ENCODE data around the gene UBA7. TPM values are rescaled to one million over a fixed set of nuclear protein-coding genes. Genes with fewer than 3 reads are reported as not detected.
A peak's percentile ranks its signal among the peaks of the same experiment; 100 is the strongest.

Gene UBA7
- polyA plus RNA-seq, 1 donor: 18.3 TPM

DNA sequence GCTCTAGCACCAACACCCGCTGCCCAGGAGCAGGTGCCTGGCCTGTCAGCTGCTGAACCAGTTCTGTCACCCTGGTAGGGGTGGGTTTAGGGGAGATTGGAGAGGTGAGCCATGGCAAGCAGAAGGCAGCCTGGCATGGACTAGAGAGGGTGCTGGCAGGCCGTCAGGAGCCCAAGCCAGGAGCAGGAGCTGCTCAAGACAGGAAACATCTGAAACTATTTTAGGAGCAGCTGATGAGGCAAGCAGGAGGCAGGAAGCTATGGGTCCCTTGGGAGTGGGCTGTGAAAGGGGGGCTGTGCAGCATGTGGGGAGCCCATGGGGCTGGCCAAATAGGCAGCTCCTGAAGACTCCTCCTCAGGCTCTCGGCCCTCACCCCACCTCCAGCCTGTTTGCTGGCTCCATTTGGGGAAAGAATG, 8.4 kb downstream of the UBA7 start:
- DNase-seq (ENCODE audit: low read depth): peak; percentile 89

- no peak for DNase-seq (ENCODE audit: low read depth)
Observed at GRCh38 chr3:49804141-49805041, 9.4 kb downstream of the UBA7 start.

DNA sequence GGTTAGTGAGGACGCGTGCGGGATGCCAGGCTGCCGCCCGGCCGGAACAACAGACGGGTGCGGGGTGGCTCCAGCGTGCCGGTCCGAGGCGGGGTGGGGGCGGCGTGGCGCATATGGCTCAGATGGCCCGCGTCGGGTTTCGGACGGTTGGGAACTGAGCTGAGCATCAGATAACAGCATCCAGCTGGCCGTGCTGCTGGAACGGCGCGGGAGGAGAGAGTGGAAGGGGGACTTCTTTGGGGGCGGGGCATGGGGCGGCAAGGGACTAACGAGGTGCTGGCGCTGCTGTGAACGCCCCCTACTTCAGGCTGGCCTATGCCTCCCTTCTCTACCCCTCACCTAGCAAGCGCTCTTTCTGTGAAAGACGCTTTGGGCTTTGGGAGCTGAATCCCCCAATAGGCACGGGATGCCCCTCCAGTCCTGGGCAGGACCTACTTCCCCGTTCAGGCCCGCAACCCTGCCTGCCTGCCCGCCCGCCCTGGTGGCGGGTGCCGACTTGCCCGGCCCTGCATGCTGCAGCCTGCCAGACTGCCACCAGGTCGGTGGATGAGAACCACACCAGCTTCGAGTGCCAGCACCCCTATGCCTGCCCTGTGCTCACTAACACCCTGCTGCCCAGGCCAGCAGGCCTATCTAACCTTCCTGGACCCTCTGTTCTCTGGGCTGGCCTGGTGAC, 10.2 kb downstream of the UBA7 start:
- no peak for DNase-seq (ENCODE audit: low read depth)

DNA sequence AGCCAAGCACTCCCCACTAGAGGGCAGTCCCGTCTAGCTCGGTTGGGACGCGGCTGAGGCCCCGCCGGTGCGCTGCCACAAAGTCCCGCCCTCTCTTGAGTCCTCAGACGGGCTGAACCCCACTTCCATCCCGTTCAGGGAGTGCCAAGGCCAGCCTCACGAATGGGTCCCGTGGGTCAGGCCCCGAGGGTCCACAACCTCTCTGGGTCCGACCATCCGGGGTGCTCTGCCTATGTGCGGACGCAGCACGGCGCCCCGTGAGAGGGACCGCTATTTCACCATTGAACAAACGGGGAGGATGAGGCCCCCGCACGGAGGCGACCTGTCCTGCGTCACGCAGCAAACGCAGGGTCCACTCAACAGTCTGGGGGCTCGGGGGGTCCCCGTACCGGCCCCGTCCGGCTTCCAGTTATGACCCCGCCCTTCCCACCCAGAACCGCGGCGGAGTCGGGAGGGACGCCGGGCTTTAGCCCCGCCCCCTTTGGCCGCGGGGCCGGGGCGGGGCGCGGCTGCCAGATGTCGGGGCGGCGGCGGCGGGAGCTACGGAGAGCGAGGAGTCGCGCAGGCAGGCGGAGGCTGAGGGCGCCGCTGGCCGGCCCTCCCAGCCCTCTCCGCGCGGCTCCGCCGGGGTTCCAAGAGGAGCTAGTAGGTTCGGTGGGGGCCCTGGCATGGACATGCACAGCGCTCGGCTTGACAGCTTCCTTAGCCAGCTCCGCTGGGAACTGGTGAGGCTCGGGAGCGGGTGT, 10.9 kb downstream of the UBA7 start, which contains the start of gene INKA1:
INKA1 (plus strand) TSS at position 543 of the 746 bp plus-strand sequence; CDS start at position 675, 132 bp downstream.
- DNase-seq (ENCODE audit: low read depth): peak; percentile 62

DNA sequence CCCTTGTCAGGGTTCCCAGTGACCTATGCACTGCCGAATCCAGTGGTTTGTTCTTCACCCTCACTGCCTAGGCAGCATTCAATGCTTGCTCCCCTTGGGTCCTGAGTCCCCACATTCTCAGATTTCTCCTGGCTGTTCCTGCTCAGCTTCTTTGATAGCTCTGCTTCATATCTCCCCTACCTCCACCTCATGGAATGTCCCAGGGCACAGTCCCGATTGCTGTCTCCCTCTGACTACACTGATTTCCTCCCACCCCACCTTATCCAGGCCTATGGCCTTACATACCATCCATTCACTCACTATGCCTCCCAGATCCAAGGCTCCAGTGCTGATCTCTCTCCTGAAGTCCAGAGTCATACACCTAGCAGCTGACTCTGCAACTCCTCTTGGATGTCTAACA, 12.6 kb downstream of the UBA7 start:
- no peak for DNase-seq (ENCODE audit: low read depth)

DNA sequence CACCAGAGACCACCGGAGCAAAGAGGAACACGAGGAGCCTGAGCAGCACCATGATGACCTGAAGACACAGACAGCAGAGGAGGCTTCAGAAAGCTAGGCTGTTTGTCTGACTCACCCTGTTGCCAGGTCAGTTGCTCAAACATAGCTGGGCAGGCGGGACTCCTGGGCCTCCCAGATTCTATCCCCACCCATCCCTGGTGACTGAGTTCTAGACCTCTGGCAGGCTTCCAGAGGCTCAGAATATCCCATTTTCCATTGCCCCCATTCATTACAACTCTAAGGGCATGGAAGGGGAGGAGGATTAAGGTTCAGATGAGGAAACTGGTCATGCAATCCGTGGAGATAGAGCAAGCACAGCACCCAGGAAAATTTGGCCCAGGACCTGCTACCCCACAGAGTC, 14.0 kb downstream of the UBA7 start, which contains the start of gene CDHR4:
CDHR4 (minus strand) TSS at position 113 of the 400 bp plus-strand sequence; CDS start at position 52, 61 bp downstream.
- no peak for DNase-seq (ENCODE audit: low read depth)

DNA sequence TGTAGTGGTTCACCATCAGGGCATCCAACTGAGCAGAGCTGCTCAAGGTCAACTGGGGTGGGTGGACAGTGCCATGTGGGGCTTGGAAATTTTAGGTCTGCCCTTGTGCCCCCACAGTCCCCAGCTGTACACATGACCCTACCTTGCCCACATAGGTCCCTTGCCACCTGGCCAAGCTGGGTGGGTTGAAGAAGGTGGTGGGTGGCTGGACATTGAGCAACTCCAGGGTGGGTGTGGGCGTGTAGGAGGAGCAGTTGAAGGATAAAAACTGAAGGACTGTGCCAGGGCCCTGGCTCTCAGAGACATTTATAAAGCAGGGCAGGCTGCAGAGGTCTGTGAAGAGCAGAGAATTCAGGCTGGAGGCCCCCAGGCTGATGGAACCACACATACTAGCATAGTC, 14.6 kb downstream of the UBA7 start:
- no peak for DNase-seq (ENCODE audit: low read depth)

DNA sequence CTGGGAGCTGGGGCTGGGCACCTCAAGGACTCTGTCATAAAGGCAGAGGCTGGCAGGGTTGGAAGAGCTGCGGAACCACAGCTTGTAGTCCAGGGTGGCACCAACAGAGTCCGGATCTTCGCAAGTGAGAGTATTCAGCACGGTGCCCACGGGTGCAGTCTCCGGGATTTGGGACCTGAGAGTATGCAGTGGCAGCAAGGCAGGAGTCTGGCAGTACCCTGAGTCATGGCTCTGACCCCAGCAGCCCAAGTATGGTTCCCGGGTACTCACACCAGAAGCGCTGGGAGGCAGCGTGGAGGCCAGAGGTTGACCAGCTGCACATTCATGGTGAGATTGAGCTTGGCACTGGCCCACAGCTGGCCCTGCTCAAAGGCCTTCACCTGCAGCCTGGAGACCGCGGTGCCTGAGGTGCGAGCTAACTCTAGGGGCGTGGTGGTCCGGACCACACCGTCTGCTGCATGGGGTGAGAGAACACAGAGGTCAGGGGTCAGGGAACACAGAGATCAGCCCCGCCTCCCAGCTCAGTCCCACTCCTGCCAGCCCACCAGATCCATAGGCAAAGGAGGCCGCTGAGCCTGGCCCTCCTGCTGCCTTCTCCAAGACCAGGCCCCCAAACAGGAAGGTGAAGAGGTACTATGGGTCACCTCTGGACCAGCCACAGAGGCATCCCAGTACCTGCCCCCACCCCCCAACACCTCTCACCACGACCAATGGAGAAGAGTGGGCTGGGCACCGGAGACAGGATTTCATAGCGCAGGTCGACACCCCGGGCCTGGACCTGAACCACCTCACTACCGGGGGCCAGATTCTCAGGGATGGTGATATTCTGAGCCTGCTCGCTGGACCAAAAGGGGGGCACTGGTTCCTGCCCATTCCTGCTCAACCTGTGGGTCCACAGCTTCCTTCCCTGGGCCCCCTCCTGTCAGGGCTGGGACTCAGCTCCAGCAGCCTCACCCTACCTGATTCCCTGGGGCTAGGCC, 18.5 kb downstream of the UBA7 start:
- DNase-seq (ENCODE audit: low read depth): no peak

GRCh38 chr3:49794431-49794830, 19.3 kb downstream of the UBA7 start:
- DNase-seq (ENCODE audit: low read depth): no peak

- DNase-seq (ENCODE audit: low read depth): no peak
Observed at GRCh38 chr3:49793486-49794085, 20.2 kb downstream of the UBA7 start.

GRCh38 chr3:49792371-49793150, 21.2 kb downstream of the UBA7 start:
- no peak for DNase-seq (ENCODE audit: low read depth)

DNA sequence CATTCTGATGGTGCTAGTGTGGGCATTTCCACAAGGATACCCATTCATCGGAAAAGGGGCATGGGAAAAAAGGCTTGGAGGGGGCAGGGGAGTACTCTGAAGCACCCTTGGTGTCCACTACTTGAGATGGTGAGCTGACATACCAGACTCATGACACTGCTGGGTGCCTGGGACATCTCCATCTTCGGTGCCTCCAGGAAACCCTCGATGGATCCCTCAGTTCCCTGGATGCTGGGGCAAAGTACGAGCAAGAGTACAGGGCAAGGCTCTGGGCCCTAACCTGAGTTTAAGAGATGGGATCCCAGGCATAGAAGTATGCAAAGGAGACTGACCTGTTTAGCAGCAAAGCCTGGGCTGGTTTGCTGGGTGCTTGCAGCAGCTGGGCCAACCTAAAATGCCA, 22.2 kb downstream of the UBA7 start:
- DNase-seq (ENCODE audit: low read depth): no peak

- no peak for DNase-seq (ENCODE audit: low read depth)
Observed at GRCh38 chr3:49790626-49791411, 22.9 kb downstream of the UBA7 start.

GRCh38 chr3:49788056-49788455, 25.7 kb downstream of the UBA7 start:
- DNase-seq (ENCODE audit: low read depth): no peak

- no peak for DNase-seq (ENCODE audit: low read depth)
Observed at GRCh38 chr3:49787536-49787935, 26.2 kb downstream of the UBA7 start.

- DNase-seq (ENCODE audit: low read depth): no peak
Observed at GRCh38 chr3:49787182-49787464, 26.6 kb downstream of the UBA7 start.

DNA sequence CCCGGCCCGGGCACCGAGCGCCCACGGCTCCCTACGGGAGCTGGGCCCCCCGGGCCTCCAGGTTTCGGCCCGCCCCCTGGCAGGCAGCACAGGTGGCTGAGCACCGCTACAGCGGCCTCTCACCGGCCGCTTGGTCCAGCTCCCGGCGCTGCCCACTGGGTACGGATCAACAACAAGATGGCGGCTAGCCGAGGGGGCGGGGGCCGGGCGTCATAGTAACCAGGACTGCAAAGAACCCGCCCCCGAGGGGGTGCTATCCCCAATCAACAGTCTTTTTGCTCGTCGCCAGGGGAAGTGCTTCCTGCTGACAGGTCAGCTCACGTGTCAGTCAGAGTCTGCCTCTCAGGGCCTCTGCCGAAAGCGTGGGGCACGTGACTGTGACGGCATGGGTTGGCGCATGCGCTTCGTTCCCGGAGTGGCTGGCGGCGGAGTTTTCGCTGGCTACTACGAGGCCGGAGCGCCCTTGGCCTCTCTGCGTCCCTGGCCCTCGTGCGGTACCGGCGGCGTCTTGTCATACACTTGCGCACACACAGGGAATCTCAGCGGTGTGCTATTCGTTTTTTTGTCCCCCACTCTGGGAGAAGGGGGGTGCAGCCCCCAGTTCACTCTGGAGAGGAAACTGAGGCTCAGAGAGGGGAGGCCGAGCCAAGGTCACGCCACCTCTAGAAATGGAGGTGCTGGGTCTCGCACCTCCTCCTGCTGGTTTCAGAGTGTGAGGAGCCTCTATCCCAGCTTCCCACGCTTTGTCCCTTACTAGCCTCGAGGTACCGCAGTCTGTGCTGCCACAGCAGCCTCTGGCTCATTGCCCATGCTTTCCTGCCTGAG, 27.2 kb downstream of the UBA7 start, which contains the start of gene IP6K1:
IP6K1 (minus strand) TSS at position 186 of the 825 bp plus-strand sequence. CDS start 38,502 bp downstream, outside the sequence.
- peak; percentile 100 for DNase-seq (ENCODE audit: low read depth)
